Endothelial cell of umbilical vein (primary cell): ENCODE results near the gene CFHR1.

Experiments used
- EZH2 ChIP-seq: IDR thresholded peaks from 2 replicates; pipeline ENCODE4 v1.6.1; 2012; ENCODE audit warnings: borderline replicate concordance, low read depth, mild to moderate bottlenecking, moderate library complexity, low read length, inconsistent platforms; ENCODE audit not compliant: severe bottlenecking
- GATA2 ChIP-seq: IDR thresholded peaks from 2 replicates; pipeline ENCODE4 v1.7.0; 2011; ENCODE audit warnings: low read depth, mild to moderate bottlenecking, moderate library complexity, mixed read lengths, low read length; ENCODE audit not compliant: insufficient read length, insufficient read depth
- JUN ChIP-seq: IDR thresholded peaks from 2 replicates; pipeline ENCODE4 v1.6.1; 2011; ENCODE audit warnings: borderline replicate concordance, low read depth; ENCODE audit not compliant: insufficient read length, insufficient read depth
- MYC ChIP-seq: IDR thresholded peaks from one replicate; pipeline ENCODE4 v1.6.1; 2011; ENCODE audit warnings: mild to moderate bottlenecking, low read depth, low read length
- POLR2A ChIP-seq: IDR thresholded peaks from 2 replicates; pipeline ENCODE4 v1.6.1; 2012; ENCODE audit warnings: low read depth, mild to moderate bottlenecking, control low read depth, low read length
- POLR2AphosphoS5 ChIP-seq: IDR thresholded peaks from 2 replicates; pipeline ENCODE4 v1.6.1; 2012; ENCODE audit warnings: low read depth, mild to moderate bottlenecking, control low read depth, low read length, moderate library complexity; ENCODE audit not compliant: insufficient read depth
- TF ChIP-seq, protein P1 (sequence below), 2 donors: IDR thresholded peaks; 1 replicate in 1 of 2; 2 replicates in 1 of 2; pipeline ENCODE4 v1.5.1; 2011; ENCODE audit warnings: low read length in 2 of 2, mild to moderate bottlenecking in 2 of 2, moderate library complexity in 2 of 2, control low read depth in 1 of 2, inconsistent platforms in 1 of 2, low read depth in 1 of 2; ENCODE audit not compliant: insufficient read depth in 1 of 2; ENCODE audit errors: extremely low read depth in 1 of 2
- TF ChIP-seq, protein P2 (sequence below): IDR thresholded peaks from 2 replicates; pipeline ENCODE4 v1.6.1; 2011; ENCODE audit not compliant: insufficient read depth, insufficient read length

DNA sequence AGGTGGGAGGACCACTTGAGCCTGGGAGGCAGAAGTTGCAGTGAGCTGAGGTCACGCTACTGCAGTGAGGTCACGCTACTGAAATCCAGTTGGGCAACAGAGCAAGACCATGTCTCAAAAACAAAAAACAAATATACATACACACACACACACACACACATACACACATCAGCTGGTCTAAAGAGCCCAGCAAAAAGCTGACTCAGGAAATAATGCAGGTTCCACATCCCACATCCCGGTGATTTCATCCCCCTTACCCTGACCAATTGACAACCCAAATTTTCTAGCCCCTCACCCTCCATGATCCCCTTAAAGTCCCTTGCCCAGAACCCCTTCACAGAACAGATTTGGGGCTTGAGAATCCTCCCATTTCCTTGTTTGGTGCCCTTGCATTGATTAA is 56.4 kb downstream of the CFHR1 start:
- TF ChIP-seq, protein P1, sequence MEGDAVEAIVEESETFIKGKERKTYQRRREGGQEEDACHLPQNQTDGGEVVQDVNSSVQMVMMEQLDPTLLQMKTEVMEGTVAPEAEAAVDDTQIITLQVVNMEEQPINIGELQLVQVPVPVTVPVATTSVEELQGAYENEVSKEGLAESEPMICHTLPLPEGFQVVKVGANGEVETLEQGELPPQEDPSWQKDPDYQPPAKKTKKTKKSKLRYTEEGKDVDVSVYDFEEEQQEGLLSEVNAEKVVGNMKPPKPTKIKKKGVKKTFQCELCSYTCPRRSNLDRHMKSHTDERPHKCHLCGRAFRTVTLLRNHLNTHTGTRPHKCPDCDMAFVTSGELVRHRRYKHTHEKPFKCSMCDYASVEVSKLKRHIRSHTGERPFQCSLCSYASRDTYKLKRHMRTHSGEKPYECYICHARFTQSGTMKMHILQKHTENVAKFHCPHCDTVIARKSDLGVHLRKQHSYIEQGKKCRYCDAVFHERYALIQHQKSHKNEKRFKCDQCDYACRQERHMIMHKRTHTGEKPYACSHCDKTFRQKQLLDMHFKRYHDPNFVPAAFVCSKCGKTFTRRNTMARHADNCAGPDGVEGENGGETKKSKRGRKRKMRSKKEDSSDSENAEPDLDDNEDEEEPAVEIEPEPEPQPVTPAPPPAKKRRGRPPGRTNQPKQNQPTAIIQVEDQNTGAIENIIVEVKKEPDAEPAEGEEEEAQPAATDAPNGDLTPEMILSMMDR (IDR thresholded peaks at IDR 0.05; ENCODE audit: extremely low read depth in 1 of 2, insufficient read depth in 1 of 2, low read depth in 1 of 2, low read length in 2 of 2) = no peak
- TF ChIP-seq POLR2AphosphoS5 (no peak), GATA2 (no peak), POLR2A (no peak), EZH2 (no peak), JUN (no peak), MYC (no peak)
- TF ChIP-seq, protein P2, sequence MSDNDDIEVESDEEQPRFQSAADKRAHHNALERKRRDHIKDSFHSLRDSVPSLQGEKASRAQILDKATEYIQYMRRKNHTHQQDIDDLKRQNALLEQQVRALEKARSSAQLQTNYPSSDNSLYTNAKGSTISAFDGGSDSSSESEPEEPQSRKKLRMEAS = no peak
